ENCODE results near the gene ZNF708.
"Not testable (repeated sequence)": the region's sequence is repeated elsewhere in the genome, so short reads cannot be mapped to it uniquely, and the experiment has no call there.

ZNF708 gene

GRCh38 chr19:21328885-21329605 lies at the start of gene ZNF708:
Gene ZNF708 (minus strand): TSS chr19:21329410. CDS start chr19:21329212, 198 bp downstream.
- DNase-seq, result peak; percentile 93

- no peak for DNase-seq
These were observed 33.1 kb upstream of the ZNF708 start for GRCh38 chr19:21362291-21362690.

GRCh38 chr19:21358768-21359451 lies 29.7 kb upstream of the ZNF708 start, which contains the start of gene ZNF738:
Gene ZNF738 (plus strand): TSS chr19:21359000. CDS start chr19:21359141, 141 bp downstream.
- DNase-seq, result peak; percentile 96

- DNase-seq, result no peak
These were observed 23.6 kb upstream of the ZNF708 start for GRCh38 chr19:21352830-21353229.

GRCh38 chr19:21344841-21345240 lies 15.6 kb upstream of the ZNF708 start:
- not testable (repeated sequence) for DNase-seq

- DNase-seq, result no peak
These were observed 6.5 kb upstream of the ZNF708 start for GRCh38 chr19:21335721-21336120.

- DNase-seq, result peak; percentile 8
These were observed 804 bp downstream of the ZNF708 start for GRCh38 chr19:21328406-21328805.

- no peak for DNase-seq
These were observed 3.0 kb downstream of the ZNF708 start for GRCh38 chr19:21326169-21326568.

- DNase-seq, result no peak
These were observed 6.2 kb downstream of the ZNF708 start for GRCh38 chr19:21323000-21323399.

GRCh38 chr19:21322528-21322927 lies 6.7 kb downstream of the ZNF708 start:
- DNase-seq, result no peak

- peak; percentile 20 for DNase-seq
These were observed 7.2 kb downstream of the ZNF708 start for GRCh38 chr19:21321996-21322395.

GRCh38 chr19:21321134-21321533 lies 8.1 kb downstream of the ZNF708 start:
- DNase-seq, result no peak

GRCh38 chr19:21317821-21318220 lies 11.4 kb downstream of the ZNF708 start:
- no peak for DNase-seq

- no peak for DNase-seq
These were observed 14.5 kb downstream of the ZNF708 start for GRCh38 chr19:21314676-21315075.

- DNase-seq, result not testable (repeated sequence)
These were observed 16.4 kb downstream of the ZNF708 start for GRCh38 chr19:21312807-21313206.

GRCh38 chr19:21308773-21309172 lies 20.4 kb downstream of the ZNF708 start:
- DNase-seq, result no peak

- DNase-seq, result not testable (repeated sequence)
These were observed 22.2 kb downstream of the ZNF708 start for GRCh38 chr19:21306881-21307479.

- not testable (repeated sequence) for DNase-seq
These were observed 35.4 kb downstream of the ZNF708 start for GRCh38 chr19:21293768-21294167.

- no peak for DNase-seq
These were observed 59.4 kb downstream of the ZNF708 start for GRCh38 chr19:21269813-21270212.

- no peak for DNase-seq
These were observed 64.3 kb downstream of the ZNF708 start for GRCh38 chr19:21264891-21265290.

GRCh38 chr19:21264416-21264815 lies 64.8 kb downstream of the ZNF708 start:
- DNase-seq, result no peak

GRCh38 chr19:21260848-21261381 lies 68.3 kb downstream of the ZNF708 start:
- DNase-seq, result not testable (repeated sequence)

GRCh38 chr19:21260164-21260847 lies 68.9 kb downstream of the ZNF708 start:
- no peak for DNase-seq
